Stimulated activated CD8-positive, alpha-beta memory T cell treated with anti-CD3 and anti-CD28 coated beads, Interleukin-12 subunit alpha, Interleukin-12 subunit beta, amount 100 ng/mL, for 24 hours (primary cell): ENCODE results near the gene RBM44.
"Not testable (repeated sequence)": the region's sequence is repeated elsewhere in the genome, so short reads cannot be mapped to it uniquely, and the experiment has no call there.

Experiments
- DNase-seq: peaks from one replicate; pipeline ENCODE4 v3.0.0-alpha.2; 2020; ENCODE audit errors: extremely low read depth

RBM44 gene

GRCh38 chr2:237848940-237849339 is 50.4 kb downstream of the RBM44 start:
- not testable (repeated sequence) for DNase-seq

GRCh38 chr2:237854295-237854694 is 55.7 kb downstream of the RBM44 start:
- DNase-seq: no peak

GRCh38 chr2:237857791-237858190 is 59.2 kb downstream of the RBM44 start:
- DNase-seq: no peak

GRCh38 chr2:237858294-237859081 is 59.9 kb downstream of the RBM44 start:
- DNase-seq: no peak

GRCh38 chr2:237859082-237859433 is 60.5 kb downstream of the RBM44 start:
- DNase-seq: no peak

GRCh38 chr2:237859533-237860272 is 61.1 kb downstream of the RBM44 start, which contains the start of gene RAMP1:
TSS of gene RAMP1 (plus strand) at chr2:237859623. CDS start at chr2:237859676, 53 bp downstream.
- DNase-seq: no peak

- DNase-seq: no peak
These were observed 61.8 kb downstream of the RBM44 start for GRCh38 chr2:237860273-237860935.

GRCh38 chr2:237861875-237862527 is 63.4 kb downstream of the RBM44 start:
- no peak for DNase-seq

- DNase-seq: no peak
These were observed 63.9 kb downstream of the RBM44 start for GRCh38 chr2:237862528-237862895.

GRCh38 chr2:237863102-237863511 is 64.5 kb downstream of the RBM44 start:
- DNase-seq: no peak

GRCh38 chr2:237863689-237864443 is 65.3 kb downstream of the RBM44 start:
- no peak for DNase-seq

GRCh38 chr2:237864444-237864931 is 65.9 kb downstream of the RBM44 start:
- no peak for DNase-seq

GRCh38 chr2:237864940-237865622 is 66.5 kb downstream of the RBM44 start:
- no peak for DNase-seq

- no peak for DNase-seq
These were observed 67.1 kb downstream of the RBM44 start for GRCh38 chr2:237865623-237866041.

GRCh38 chr2:237866101-237866621 is 67.6 kb downstream of the RBM44 start:
- DNase-seq: no peak

GRCh38 chr2:237867465-237867864 is 68.9 kb downstream of the RBM44 start:
- DNase-seq: no peak

GRCh38 chr2:237868074-237868473 is 69.5 kb downstream of the RBM44 start:
- not testable (repeated sequence) for DNase-seq

- DNase-seq: no peak
These were observed 70.2 kb downstream of the RBM44 start for GRCh38 chr2:237868631-237869342.

- DNase-seq: no peak
These were observed 70.9 kb downstream of the RBM44 start for GRCh38 chr2:237869343-237870102.
